ENCODE measurements around the gene APOL1.

GRCh38 chr22:36204001-36204631, 48.8 kb upstream of the APOL1 start:
- no peak for TF ChIP-seq CTCF (IDR thresholded peaks at IDR 0.05)
- TF ChIP-seq POLR2A (IDR thresholded peaks at IDR 0.05) = no peak

Data from upper lobe of left lung (tissue), 4 donors.